HL-60 (cell line): ENCODE results near the gene PGAP6.

Source experiments
- DNase-seq, 2 experiments: peaks; one replicate each; pipeline ENCODE4 v3.0.0-alpha.2; 2010 to 2020; ENCODE audit warnings: low read depth in 1 of 2, low spot score in 1 of 2
- H3K27ac ChIP-seq: fragments of 250-450 bp; sonication (Bioruptor Pico); replicated peaks from 2 replicates; pipeline ENCODE4 v1.5.1; 2020; ENCODE audit warnings: mild to moderate bottlenecking, moderate library complexity
- H3K27me3 ChIP-seq: fragments of 250-450 bp; sonication (Bioruptor Pico); 2 replicates; pipeline ENCODE4 v1.5.1; 2021; ENCODE audit warnings: mild to moderate bottlenecking, moderate library complexity; ENCODE audit not compliant: insufficient read depth, poor library complexity, severe bottlenecking
- H3K4me3 ChIP-seq: replicated peaks from 2 replicates; pipeline ENCODE4 v1.5.1; 2011; ENCODE audit warnings: mild to moderate bottlenecking, control low read depth, low read length; ENCODE audit not compliant: insufficient read depth
- GABPA ChIP-seq: IDR thresholded peaks from 2 replicates; pipeline ENCODE4 v1.6.1; 2012; ENCODE audit warnings: low read depth
- POLR2AphosphoS5 ChIP-seq: IDR thresholded peaks from 2 replicates; pipeline ENCODE4 v1.6.1; 2012; ENCODE audit warnings: low read depth
- REST ChIP-seq: IDR thresholded peaks from 2 replicates; pipeline ENCODE4 v1.6.1; 2012; ENCODE audit warnings: low read depth; ENCODE audit not compliant: insufficient replicate concordance
- SPI1 ChIP-seq: IDR thresholded peaks from 2 replicates; pipeline ENCODE4 v1.6.1; 2012; ENCODE audit warnings: low read depth, mild to moderate bottlenecking, borderline replicate concordance
- TF ChIP-seq, protein P1 (sequence below): IDR thresholded peaks from one replicate; pipeline ENCODE4 v1.5.1; 2011; ENCODE audit warnings: low read length, control low read depth, inconsistent platforms; ENCODE audit not compliant: insufficient read depth

The PGAP6 gene

GRCh38 chr16:396199-396598 lies 14.4 kb upstream of the PGAP6 start:
- Histone ChIP-seq H3K27ac (peak overlapping the region; percentile 85), H3K27me3 (no peaks in the 10 kb centered on the region), H3K4me3 (peak overlapping the region; percentile 49)
- TF ChIP-seq SPI1 = no peak
- TF ChIP-seq POLR2AphosphoS5 = no peak
- TF ChIP-seq, protein P1, sequence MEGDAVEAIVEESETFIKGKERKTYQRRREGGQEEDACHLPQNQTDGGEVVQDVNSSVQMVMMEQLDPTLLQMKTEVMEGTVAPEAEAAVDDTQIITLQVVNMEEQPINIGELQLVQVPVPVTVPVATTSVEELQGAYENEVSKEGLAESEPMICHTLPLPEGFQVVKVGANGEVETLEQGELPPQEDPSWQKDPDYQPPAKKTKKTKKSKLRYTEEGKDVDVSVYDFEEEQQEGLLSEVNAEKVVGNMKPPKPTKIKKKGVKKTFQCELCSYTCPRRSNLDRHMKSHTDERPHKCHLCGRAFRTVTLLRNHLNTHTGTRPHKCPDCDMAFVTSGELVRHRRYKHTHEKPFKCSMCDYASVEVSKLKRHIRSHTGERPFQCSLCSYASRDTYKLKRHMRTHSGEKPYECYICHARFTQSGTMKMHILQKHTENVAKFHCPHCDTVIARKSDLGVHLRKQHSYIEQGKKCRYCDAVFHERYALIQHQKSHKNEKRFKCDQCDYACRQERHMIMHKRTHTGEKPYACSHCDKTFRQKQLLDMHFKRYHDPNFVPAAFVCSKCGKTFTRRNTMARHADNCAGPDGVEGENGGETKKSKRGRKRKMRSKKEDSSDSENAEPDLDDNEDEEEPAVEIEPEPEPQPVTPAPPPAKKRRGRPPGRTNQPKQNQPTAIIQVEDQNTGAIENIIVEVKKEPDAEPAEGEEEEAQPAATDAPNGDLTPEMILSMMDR = no peak
- no peak for TF ChIP-seq GABPA
- TF ChIP-seq REST = no peak
- DNase-seq = no peak

DNA sequence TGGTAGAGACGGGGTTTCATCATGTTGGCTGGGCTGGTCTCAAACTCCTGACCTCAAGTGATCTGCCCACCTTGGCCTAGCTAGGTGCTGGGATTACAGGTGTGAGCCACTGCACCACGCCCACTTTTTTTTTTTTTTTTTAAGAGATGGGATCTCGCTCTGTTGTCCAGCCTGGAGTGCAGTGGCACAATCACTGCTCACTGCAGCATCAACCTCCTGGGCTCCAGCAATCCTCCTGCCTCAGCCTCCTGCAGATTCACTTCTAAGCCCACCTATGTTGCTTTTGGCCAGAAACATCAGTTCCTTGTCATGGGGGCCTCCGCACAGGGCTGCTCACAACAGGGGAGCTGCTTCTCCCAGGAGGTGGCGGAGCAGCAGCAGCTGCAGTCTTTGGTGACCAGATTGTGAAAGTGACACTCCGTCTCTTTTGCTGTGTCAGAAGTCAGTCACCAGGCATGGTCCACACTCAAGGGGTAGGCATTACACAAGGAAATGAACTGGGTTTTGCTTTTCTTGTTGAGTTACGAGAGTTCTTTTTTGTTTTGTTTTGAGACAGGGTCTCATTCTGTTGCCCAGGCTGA lies 10.8 kb upstream of the PGAP6 start:
- peak in 1 of 2 experiments; percentile 45 for DNase-seq
- Histone ChIP-seq H3K4me3 (no peak overlapping the region), H3K27me3 (no peaks in the 10 kb centered on the region), H3K27ac (no peak overlapping the region)
- TF ChIP-seq, protein P1 = no peak
- TF ChIP-seq REST (no peak), SPI1 (no peak), GABPA (no peak), POLR2AphosphoS5 (no peak)

DNA sequence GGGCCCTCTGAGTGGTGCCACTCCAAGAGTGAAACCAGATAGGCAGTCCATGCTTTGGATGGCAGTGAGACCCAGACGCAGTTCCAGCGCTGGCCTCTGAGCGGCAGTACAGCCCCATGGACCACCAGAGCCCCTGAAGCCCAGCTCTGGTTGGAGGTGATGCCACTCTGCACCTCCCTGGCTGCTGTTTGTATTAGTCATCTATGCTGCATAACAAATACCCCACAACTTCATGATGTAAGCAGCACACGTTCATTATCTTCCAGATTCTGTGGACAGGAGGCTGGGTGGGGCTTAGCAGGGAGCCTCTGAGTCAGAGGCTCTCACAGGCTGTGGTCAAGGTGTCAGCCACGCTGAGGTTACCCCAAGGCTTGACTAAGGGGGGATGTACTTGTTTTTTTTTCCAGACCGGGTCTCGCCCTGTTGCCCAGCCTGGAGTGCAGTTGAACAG lies 10.1 kb upstream of the PGAP6 start:
- H3K4me3 ChIP-seq = no peak overlapping the region

More for the DNA sequence above, 10.1 kb upstream of the PGAP6 start:
- H3K27ac ChIP-seq = no peak overlapping the region
- peak; percentile 54 to 78 for DNase-seq
- no peaks in the 10 kb centered on the region for H3K27me3 ChIP-seq
- TF ChIP-seq SPI1 = no peak
- no peak for TF ChIP-seq GABPA
- no peak for TF ChIP-seq REST
- TF ChIP-seq, protein P1 = peak; percentile 94
- no peak for TF ChIP-seq POLR2AphosphoS5
